Fibroblast of skin of left quadriceps (primary cell): ENCODE results near the gene MAGEE2.
"Not testable (repeated sequence)": the region's sequence is repeated elsewhere in the genome, so short reads cannot be mapped to it uniquely, and the experiment has no call there.

Experiments used
- DNase-seq, 2 experiments: peaks; one replicate each; pipeline ENCODE4 v3.0.0-alpha.2; 2013; ENCODE audit warnings: low read depth in 2 of 2

Gene MAGEE2

GRCh38 chrX:75784680-75785491, at the start of gene MAGEE2:
Gene MAGEE2 (minus strand): TSS chrX:75785254. CDS start chrX:75785051, 203 bp downstream.
- DNase-seq: no peak

- DNase-seq: no peak
Measured at GRCh38 chrX:75786290-75786689, 1.2 kb upstream of the MAGEE2 start.

- no peak for DNase-seq
Measured at GRCh38 chrX:75781611-75782010, 3.4 kb downstream of the MAGEE2 start.

- not testable (repeated sequence) for DNase-seq
Measured at GRCh38 chrX:75768063-75768462, 17.0 kb downstream of the MAGEE2 start.

- no peak for DNase-seq
Measured at GRCh38 chrX:75748431-75748830, 36.6 kb downstream of the MAGEE2 start.

- DNase-seq: no peak
Measured at GRCh38 chrX:75746891-75747639, 38.0 kb downstream of the MAGEE2 start.
